DOHH2 (cell line): Measurements from ENCODE around the gene MRPS23.

Experiments
- EZH2phosphoT487 ChIP-seq: fragments of 200-600 bp; sonication (generic); IDR thresholded peaks from 2 replicates; pipeline ENCODE4 v1.6.1; 2017; ENCODE audit warnings: borderline replicate concordance, mild to moderate bottlenecking, antibody characterized with exemption, low read length, moderate library complexity, mixed read lengths
- TF ChIP-seq, protein P1 (sequence below): fragments of 200-600 bp; sonication (generic); IDR thresholded peaks from one replicate; pipeline ENCODE4 v1.5.1; 2014; ENCODE audit warnings: antibody characterized with exemption, mild to moderate bottlenecking, low read depth, low read length; ENCODE audit not compliant: poor library complexity, severe bottlenecking

DNA sequence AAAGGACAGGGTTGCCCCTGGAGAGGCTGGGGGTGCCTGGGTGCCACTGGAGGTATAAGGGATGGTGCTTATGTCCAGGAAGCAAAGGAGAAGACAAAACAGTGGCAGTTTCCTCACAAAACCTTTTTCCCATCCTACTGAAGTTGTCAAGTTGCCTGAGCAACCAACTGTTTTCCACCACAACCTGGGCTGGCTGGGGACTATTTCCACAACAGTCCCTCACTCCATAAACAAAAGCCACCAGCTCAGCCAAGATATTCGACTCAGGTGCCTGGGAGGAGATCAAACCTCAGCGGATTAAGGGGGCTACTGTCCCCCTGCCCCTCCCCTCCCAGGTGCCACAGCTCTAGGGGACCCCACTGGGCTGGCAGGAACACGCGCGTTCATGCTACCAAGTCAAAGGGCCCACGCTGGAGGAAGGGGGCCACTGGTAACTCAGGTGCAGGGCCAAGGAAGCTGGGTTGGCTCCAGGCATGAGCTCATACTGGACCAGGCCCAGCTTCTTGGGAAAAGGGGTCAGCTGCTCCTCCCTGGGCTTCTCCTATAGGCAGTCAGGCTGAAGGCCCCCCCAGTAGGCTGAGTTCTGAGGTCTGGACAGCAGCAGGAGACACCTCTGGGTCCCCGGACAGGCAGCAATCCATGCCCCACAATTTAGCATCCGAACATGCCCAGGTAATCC is 45.7 kb upstream of the MRPS23 start:
- TF ChIP-seq, protein P1, sequence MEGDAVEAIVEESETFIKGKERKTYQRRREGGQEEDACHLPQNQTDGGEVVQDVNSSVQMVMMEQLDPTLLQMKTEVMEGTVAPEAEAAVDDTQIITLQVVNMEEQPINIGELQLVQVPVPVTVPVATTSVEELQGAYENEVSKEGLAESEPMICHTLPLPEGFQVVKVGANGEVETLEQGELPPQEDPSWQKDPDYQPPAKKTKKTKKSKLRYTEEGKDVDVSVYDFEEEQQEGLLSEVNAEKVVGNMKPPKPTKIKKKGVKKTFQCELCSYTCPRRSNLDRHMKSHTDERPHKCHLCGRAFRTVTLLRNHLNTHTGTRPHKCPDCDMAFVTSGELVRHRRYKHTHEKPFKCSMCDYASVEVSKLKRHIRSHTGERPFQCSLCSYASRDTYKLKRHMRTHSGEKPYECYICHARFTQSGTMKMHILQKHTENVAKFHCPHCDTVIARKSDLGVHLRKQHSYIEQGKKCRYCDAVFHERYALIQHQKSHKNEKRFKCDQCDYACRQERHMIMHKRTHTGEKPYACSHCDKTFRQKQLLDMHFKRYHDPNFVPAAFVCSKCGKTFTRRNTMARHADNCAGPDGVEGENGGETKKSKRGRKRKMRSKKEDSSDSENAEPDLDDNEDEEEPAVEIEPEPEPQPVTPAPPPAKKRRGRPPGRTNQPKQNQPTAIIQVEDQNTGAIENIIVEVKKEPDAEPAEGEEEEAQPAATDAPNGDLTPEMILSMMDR = no peak
- no peak for TF ChIP-seq EZH2phosphoT487
